Thyroid gland (tissue), 4 donors: Measurements from ENCODE around the gene TAP2.

Experiments
- CTCF ChIP-seq, 6 experiments: fragments of 200-600 bp in 3 of 6; fragments of 450-650 bp in 3 of 6; sonication (generic) in 3 of 6; IDR thresholded peaks; one replicate each; pipeline ENCODE4 v1.5.1; 2016 to 2019; ENCODE audit warnings: antibody characterized with exemption in 6 of 6, mild to moderate bottlenecking in 2 of 6, inconsistent platforms in 1 of 6, moderate library complexity in 1 of 6
- POLR2A ChIP-seq, 2 donors: fragments of 450-650 bp; IDR thresholded peaks; one replicate each; pipeline ENCODE4 v1.6.1; 2017; ENCODE audit warnings: antibody characterized with exemption in 2 of 2, mild to moderate bottlenecking in 2 of 2, moderate library complexity in 1 of 2

- TF ChIP-seq CTCF (IDR thresholded peaks at IDR 0.05) (no peak), POLR2A (IDR thresholded peaks at IDR 0.05) (no peak)
These were observed 27.3 kb upstream of the TAP2 start for GRCh38 chr6:32865724-32866443.
